Measurements from ENCODE around the gene TUBA8.

TUBA8 gene

GRCh38 chr22:18077639-18078328 is 32.8 kb upstream of the TUBA8 start, which contains the start of gene PEX26:
Gene PEX26, plus strand, starts transcription at chr22:18077990. Its CDS starts 387 bp downstream, at chr22:18078377.
- DNase-seq (ENCODE audit: low read depth), result peak; percentile 82
- H3K4me3 ChIP-seq (ENCODE audit: control insufficient read depth, low read depth, low read length), result peak within 1 kb of the TSS; percentile 66
- no peak for TF ChIP-seq CTCF (IDR thresholded peaks at IDR 0.05; ENCODE audit: control insufficient read depth, insufficient read depth, low read depth, low read length, missing control alignments)

DNA sequence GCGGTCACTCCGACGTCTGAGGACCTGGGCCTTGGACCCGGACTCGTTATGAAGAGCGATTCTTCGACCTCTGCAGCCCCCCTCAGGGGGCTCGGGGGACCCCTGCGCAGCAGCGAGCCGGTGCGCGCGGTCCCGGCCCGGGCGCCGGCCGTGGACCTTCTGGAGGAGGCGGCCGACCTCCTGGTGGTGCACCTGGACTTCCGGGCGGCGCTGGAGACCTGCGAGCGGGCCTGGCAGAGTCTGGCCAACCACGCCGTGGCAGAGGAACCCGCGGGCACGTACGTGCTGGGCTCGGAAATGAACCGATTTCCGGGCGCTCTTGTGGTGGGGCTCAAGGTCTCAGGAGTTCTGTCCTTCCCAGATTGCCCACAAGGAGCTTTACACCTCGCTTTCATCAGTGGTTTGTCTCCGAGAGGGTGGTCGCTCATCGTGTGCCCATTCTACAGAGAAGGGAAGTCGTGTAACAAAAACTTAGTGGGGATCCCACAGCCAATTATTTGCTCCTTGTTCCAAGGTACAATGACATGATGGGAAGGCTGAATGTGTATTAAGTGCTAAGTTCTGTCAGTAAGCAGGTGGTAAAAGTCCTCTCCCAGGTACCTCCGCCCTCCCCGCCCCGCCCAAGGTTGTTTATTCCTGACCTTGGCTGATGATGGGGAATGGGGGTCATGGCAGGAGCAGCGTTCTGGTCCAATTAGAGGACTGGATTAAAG is 32.1 kb upstream of the TUBA8 start:
- H3K4me3 ChIP-seq (ENCODE audit: control insufficient read depth, low read depth, low read length), result peak overlapping the region; percentile 66
- DNase-seq (ENCODE audit: low read depth), result no peak
- no peak for TF ChIP-seq CTCF (IDR thresholded peaks at IDR 0.05; ENCODE audit: control insufficient read depth, insufficient read depth, low read depth, low read length, missing control alignments)

DNA sequence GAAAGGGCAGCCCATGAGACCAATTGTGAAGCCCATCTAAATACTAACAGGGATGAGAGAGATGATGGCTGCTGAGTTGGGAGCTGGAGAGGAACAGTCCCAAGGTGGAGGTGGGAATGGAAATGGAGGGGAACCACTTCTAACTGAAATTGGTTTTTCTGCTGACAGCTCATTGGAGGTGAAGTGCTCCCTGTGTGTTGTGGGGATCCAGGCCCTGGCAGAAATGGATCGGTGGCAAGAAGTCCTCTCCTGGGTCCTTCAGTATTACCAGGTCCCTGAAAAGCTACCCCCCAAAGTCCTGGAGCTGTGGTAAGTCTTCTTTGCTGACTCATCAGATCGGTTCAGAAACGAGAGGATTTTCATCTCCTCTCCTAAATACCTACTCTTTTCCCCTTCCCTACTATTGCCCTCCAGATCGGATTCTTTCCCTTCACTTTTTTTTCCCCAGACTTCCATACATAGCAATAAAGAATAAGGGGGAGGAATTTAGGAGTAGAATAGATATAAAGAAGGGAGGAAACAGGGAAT is 30.8 kb upstream of the TUBA8 start:
- H3K4me3 ChIP-seq (ENCODE audit: control insufficient read depth, low read depth, low read length), result no peak overlapping the region
- no peak for TF ChIP-seq CTCF (IDR thresholded peaks at IDR 0.05; ENCODE audit: control insufficient read depth, insufficient read depth, low read depth, low read length, missing control alignments)
- no peak for DNase-seq (ENCODE audit: low read depth)

- TF ChIP-seq CTCF (IDR thresholded peaks at IDR 0.05; ENCODE audit: control insufficient read depth, insufficient read depth, low read depth, low read length, missing control alignments), result no peak
- no peak overlapping the region for H3K4me3 ChIP-seq (ENCODE audit: control insufficient read depth, low read depth, low read length)
- DNase-seq (ENCODE audit: low read depth), result no peak
Measured at GRCh38 chr22:18081416-18081815, 29.2 kb upstream of the TUBA8 start.

GRCh38 chr22:18082467-18082866 is 28.1 kb upstream of the TUBA8 start:
- no peak for TF ChIP-seq CTCF (IDR thresholded peaks at IDR 0.05; ENCODE audit: control insufficient read depth, insufficient read depth, low read depth, low read length, missing control alignments)
- no peak overlapping the region for H3K4me3 ChIP-seq (ENCODE audit: control insufficient read depth, low read depth, low read length)
- no peak for DNase-seq (ENCODE audit: low read depth)

DNA sequence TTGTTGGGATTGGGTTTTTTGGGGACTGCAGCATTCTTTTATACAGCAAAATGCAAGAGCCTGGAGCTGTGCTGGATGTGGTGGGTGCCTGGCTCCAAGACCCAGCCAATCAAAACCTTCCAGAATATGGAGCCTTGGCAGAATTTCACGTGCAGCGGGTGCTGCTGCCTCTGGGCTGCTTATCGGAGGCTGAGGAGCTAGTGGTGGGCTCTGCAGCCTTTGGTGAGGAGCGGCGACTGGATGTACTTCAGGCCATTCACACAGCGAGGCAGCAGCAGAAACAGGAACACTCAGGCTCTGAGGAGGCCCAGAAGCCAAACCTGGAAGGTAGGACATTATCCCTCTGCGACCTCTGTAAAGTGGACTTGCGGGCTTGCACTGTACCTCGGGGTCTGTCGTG is 27.2 kb upstream of the TUBA8 start:
- H3K4me3 ChIP-seq (ENCODE audit: control insufficient read depth, low read depth, low read length), result no peak overlapping the region
- DNase-seq (ENCODE audit: low read depth), result no peak
- TF ChIP-seq CTCF (IDR thresholded peaks at IDR 0.05; ENCODE audit: control insufficient read depth, insufficient read depth, low read depth, low read length, missing control alignments), result no peak
